MCF 10A (cell line): ENCODE data around the gene AKT1S1. TPM values are rescaled to one million over a fixed set of nuclear protein-coding genes. Genes with fewer than 3 reads are reported as not detected.

Experiments
- BruUV-seq: library from RNA; stranded (reverse); fragments of 400-500 nt; replicated peaks from 2 replicates; lab custom pipeline; 2021; lab: Mats Ljungman, UMichigan
- CTCF ChIA-PET: fragments of 300-600 bp; sonication (Branson Sonifier 250); formaldehyde crosslinking; extraction: SDS; loops from one replicate; lab custom pipeline; 2021; ENCODE audit warnings: antibody characterized with exemption, inconsistent platforms; lab: Yijun Ruan, JAX
- POLR2A ChIA-PET: fragments of 300-600, 350-650 bp; sonication (Branson Sonifier 250); formaldehyde crosslinking; extraction: SDS; loops from one replicate; lab custom pipeline; 2020; ENCODE audit warnings: antibody characterized with exemption, inconsistent platforms; lab: Yijun Ruan, JAX
- DNase-seq: peaks from one replicate; pipeline ENCODE4 v3.0.0-alpha.2; 2018; ENCODE audit not compliant: unreplicated experiment
- H3K27ac Mint-ChIP-seq: one replicate; pipeline ENCODE4 v1.8.0; 2022; ENCODE audit warnings: mild to moderate bottlenecking, low read depth, mixed read lengths; ENCODE audit not compliant: unreplicated experiment
- H3K27me3 Mint-ChIP-seq: one replicate; pipeline ENCODE4 v1.8.0; 2022; ENCODE audit warnings: mixed read lengths; ENCODE audit not compliant: insufficient read depth, unreplicated experiment
- H3K36me3 Mint-ChIP-seq: one replicate; pipeline ENCODE4 v1.8.0; 2022; ENCODE audit warnings: mild to moderate bottlenecking, moderate library complexity, mixed read lengths; ENCODE audit not compliant: insufficient read depth, unreplicated experiment
- H3K4me1 Mint-ChIP-seq: one replicate; pipeline ENCODE4 v1.8.0; 2022; ENCODE audit warnings: mixed read lengths; ENCODE audit not compliant: insufficient read depth, unreplicated experiment
- H3K4me3 Mint-ChIP-seq: one replicate; pipeline ENCODE4 v1.8.0; 2022; ENCODE audit warnings: mild to moderate bottlenecking, moderate library complexity, mixed read lengths; ENCODE audit not compliant: unreplicated experiment
- H3K9me3 Mint-ChIP-seq: one replicate; pipeline ENCODE4 v1.8.0; 2022; ENCODE audit warnings: mixed read lengths; ENCODE audit not compliant: unreplicated experiment
- CTCF ChIP-seq: fragments of 200-600 bp; IDR thresholded peaks from one replicate; pipeline ENCODE4 v1.8.0; 2022; ENCODE audit warnings: antibody characterized with exemption, mild to moderate bottlenecking; ENCODE audit not compliant: unreplicated experiment
- intact Hi-C: fragments of 100-400 bp; cut with micrococcal nuclease; formaldehyde crosslinking; loops from 2 replicates; pipeline ENCODE4 v1.14.1; 2022
- total RNA-seq: library from RNA; stranded (reverse); gene quantifications from 2 replicates; pipeline ENCODE4 v1.2.3, GENCODE V29; 2022

AKT1S1 gene
- total RNA-seq, 1 experiment from 2014 or later: 74.7 TPM

GRCh38 chr19:49881186-49881585 is 4.0 kb upstream of the AKT1S1 start:
- Mint-ChIP-seq H3K36me3 (peaks cover 78% of the 10 kb centered on the region), H3K4me3 (no peak overlapping the region), H3K9me3 (no peaks in the 10 kb centered on the region), H3K27ac (no peak overlapping the region), H3K4me1 (peaks cover 4% of the 10 kb centered on the region), H3K27me3 (no peaks in the 10 kb centered on the region)
- POLR2A ChIA-PET: no interaction called here
- CTCF ChIA-PET: interaction anchor here (0.7 kb wide), 1 partner anchor 69 kb away, joined by 3 read pairs; no protein-coding TSS in a partner anchor
- no peak for TF ChIP-seq CTCF
- no TSS peak for BruUV-seq
- no peak for DNase-seq
- intact Hi-C loops: no loop called here

GRCh38 chr19:49880162-49880869 is 3.2 kb upstream of the AKT1S1 start:
- TF ChIP-seq CTCF: no peak
- H3K27me3 Mint-ChIP-seq: no peaks in the 10 kb centered on the region
- peaks cover 74% of the 10 kb centered on the region for H3K36me3 Mint-ChIP-seq
- intact Hi-C loops: no loop called here
- no TSS peak for BruUV-seq
- no peak overlapping the region for H3K27ac Mint-ChIP-seq
- peaks cover 8% of the 10 kb centered on the region for H3K4me1 Mint-ChIP-seq
- no peak for DNase-seq
- POLR2A ChIA-PET: no interaction called here
- no peaks in the 10 kb centered on the region for H3K9me3 Mint-ChIP-seq
- CTCF ChIA-PET: interaction anchor here (0.7 kb wide), 1 partner anchor 68 kb away, joined by 3 read pairs; no protein-coding TSS in a partner anchor
- H3K4me3 Mint-ChIP-seq: no peak overlapping the region

GRCh38 chr19:49879243-49879963 is 2.2 kb upstream of the AKT1S1 start:
- Mint-ChIP-seq H3K27ac (no peak overlapping the region), H3K4me1 (peaks cover 10% of the 10 kb centered on the region), H3K9me3 (no peaks in the 10 kb centered on the region), H3K27me3 (no peaks in the 10 kb centered on the region), H3K36me3 (peaks cover 65% of the 10 kb centered on the region), H3K4me3 (no peak overlapping the region)
- POLR2A ChIA-PET: interaction anchor here (0.6 to 1.1 kb wide), 3 partner anchors 16 to 239 kb away, joined by 3 read pairs; partner anchors contain the start of gene RRAS
- CTCF ChIA-PET: no interaction called here
- no TSS peak for BruUV-seq
- DNase-seq: no peak
- no peak for TF ChIP-seq CTCF
- intact Hi-C loops: no loop called here

GRCh38 chr19:49878744-49879070 is 1.6 kb upstream of the AKT1S1 start:
- peaks cover 60% of the 10 kb centered on the region for H3K36me3 Mint-ChIP-seq
- H3K4me3 Mint-ChIP-seq: no peak overlapping the region
- no peaks in the 10 kb centered on the region for H3K27me3 Mint-ChIP-seq
- H3K27ac Mint-ChIP-seq: no peak overlapping the region
- BruUV-seq: TSS peak; percentile 42
- H3K9me3 Mint-ChIP-seq: no peaks in the 10 kb centered on the region
- TF ChIP-seq CTCF: no peak
- ChIA-PET POLR2A (interaction anchor here (1.0 to 4.0 kb wide), 6 partner anchors 12 to 202 kb away, joined by 3 to 78 read pairs (median 22); partner anchors contain the start of genes AP2A1, ATF5, NUP62 and PNKP), CTCF (no interaction called here)
- DNase-seq: no peak
- H3K4me1 Mint-ChIP-seq: peaks cover 10% of the 10 kb centered on the region
- intact Hi-C loops: no loop called here
